ENCODE results near the gene DDX51.

- TF ChIP-seq CTCF (IDR thresholded peaks at IDR 0.05) (no peak), POLR2A (IDR thresholded peaks at IDR 0.05) (no peak)
These were observed 17.8 kb upstream of the DDX51 start for GRCh38 chr12:132161796-132162507.

Data from upper lobe of left lung (tissue), 4 donors.